ENCODE data around the gene UHRF2.

The UHRF2 gene

DNA sequence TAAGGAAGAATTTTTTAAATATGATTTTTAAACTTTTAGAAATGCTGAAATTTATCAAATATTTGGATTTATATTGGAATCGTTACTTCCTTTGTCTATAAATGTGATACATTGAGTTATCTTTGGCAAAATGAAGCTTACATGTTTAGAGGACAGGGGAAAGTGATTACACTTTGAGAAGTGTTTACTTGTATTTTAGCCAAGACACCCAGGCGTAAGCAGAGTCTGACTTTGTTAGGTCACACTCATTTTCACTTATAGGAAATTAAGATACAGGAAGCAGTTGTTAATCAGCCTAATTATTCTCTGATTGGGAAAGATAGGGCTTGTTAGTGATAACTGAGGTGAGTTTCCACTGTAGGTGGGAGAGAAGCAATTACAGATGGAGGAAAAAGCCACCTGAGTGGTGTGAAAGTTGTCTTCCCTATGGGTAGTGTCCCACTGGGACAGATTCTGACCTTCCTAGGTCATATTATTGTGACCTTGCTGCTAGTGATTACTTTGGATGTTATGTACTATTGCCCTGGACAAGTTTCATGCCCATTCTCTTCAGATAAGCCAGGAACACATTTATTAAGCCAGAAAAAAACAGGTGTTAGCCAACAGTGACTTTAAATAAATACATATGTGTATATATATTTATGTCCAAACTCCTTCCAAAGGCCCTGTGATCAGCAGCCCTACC is 88.7 kb downstream of the UHRF2 start:
- no peak overlapping the region for H3K4me3 ChIP-seq
- no peak for DNase-seq
- intact Hi-C loops (cut with DNase I; ENCODE audit: low total_unique reads), result no loop called here
- TF ChIP-seq, protein P1, sequence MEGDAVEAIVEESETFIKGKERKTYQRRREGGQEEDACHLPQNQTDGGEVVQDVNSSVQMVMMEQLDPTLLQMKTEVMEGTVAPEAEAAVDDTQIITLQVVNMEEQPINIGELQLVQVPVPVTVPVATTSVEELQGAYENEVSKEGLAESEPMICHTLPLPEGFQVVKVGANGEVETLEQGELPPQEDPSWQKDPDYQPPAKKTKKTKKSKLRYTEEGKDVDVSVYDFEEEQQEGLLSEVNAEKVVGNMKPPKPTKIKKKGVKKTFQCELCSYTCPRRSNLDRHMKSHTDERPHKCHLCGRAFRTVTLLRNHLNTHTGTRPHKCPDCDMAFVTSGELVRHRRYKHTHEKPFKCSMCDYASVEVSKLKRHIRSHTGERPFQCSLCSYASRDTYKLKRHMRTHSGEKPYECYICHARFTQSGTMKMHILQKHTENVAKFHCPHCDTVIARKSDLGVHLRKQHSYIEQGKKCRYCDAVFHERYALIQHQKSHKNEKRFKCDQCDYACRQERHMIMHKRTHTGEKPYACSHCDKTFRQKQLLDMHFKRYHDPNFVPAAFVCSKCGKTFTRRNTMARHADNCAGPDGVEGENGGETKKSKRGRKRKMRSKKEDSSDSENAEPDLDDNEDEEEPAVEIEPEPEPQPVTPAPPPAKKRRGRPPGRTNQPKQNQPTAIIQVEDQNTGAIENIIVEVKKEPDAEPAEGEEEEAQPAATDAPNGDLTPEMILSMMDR (IDR thresholded peaks at IDR 0.05), result no peak
- peaks cover 82 to 93% (median 88%) of the 10 kb centered on the region in 3 donors for H3K36me3 ChIP-seq
- no peak overlapping the region for H3K27ac ChIP-seq
- H3K27me3 ChIP-seq, result no peaks in the 10 kb centered on the region
- no peaks in the 10 kb centered on the region for H3K4me1 ChIP-seq
- H3K9me3 ChIP-seq, result no peaks in the 10 kb centered on the region

DNA sequence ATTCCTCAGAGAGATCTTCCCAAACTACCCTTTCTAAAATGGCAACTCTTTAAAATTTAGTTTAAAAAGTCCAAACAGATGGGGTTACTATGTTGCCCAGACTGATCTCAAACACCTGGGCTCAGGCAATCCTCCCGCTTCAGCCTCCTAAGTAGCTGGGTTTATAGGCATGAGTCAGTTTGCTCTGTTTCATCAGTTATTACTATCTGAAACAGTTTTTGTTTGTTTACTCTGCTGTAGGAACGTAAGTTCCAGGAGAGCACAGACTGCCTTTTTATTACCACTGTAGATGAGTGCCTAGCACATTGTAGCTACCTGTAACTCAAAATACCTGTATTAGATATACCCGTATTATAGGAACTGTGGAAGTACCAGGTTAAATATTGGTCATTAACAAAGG is 89.4 kb downstream of the UHRF2 start:
- intact Hi-C loops (cut with DNase I; ENCODE audit: low total_unique reads), result no loop called here
- DNase-seq, result no peak
- Histone ChIP-seq H3K27me3 (no peaks in the 10 kb centered on the region), H3K4me3 (no peak overlapping the region), H3K27ac (no peak overlapping the region), H3K4me1 (no peaks in the 10 kb centered on the region), H3K36me3 (peaks cover 81 to 93% (median 88%) of the 10 kb centered on the region in 3 donors), H3K9me3 (no peaks in the 10 kb centered on the region)
- TF ChIP-seq, protein P1 (IDR thresholded peaks at IDR 0.05), result no peak

DNA sequence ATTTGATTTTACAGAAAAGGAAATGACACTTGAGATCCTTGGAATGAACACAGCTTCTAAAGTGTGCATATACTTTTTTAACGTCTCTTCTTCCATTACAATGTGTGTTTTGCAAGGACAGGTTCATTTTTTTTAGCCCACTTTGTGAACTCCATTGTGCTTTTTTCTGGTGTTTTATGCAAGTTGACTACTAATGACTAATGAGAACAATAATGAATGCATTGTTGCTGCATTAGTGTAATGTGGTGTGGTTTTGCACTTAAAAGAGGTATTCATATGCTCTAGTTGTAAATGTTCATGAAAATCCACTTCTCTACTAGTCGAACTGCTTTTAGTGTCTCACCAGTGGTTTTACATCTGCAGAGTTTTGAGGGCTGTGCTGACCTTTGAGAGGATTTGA is 93.6 kb downstream of the UHRF2 start:
- H3K27me3 ChIP-seq, result no peaks in the 10 kb centered on the region
- H3K4me1 ChIP-seq, result no peaks in the 10 kb centered on the region
- peaks cover 50 to 70% (median 61%) of the 10 kb centered on the region in 3 donors for H3K36me3 ChIP-seq
- H3K27ac ChIP-seq, result no peak overlapping the region
- TF ChIP-seq, protein P1 (IDR thresholded peaks at IDR 0.05), result no peak
- no peak overlapping the region for H3K4me3 ChIP-seq
- no peak for DNase-seq
- H3K9me3 ChIP-seq, result no peaks in the 10 kb centered on the region
- intact Hi-C loops (cut with DNase I; ENCODE audit: low total_unique reads), result no loop called here

DNA sequence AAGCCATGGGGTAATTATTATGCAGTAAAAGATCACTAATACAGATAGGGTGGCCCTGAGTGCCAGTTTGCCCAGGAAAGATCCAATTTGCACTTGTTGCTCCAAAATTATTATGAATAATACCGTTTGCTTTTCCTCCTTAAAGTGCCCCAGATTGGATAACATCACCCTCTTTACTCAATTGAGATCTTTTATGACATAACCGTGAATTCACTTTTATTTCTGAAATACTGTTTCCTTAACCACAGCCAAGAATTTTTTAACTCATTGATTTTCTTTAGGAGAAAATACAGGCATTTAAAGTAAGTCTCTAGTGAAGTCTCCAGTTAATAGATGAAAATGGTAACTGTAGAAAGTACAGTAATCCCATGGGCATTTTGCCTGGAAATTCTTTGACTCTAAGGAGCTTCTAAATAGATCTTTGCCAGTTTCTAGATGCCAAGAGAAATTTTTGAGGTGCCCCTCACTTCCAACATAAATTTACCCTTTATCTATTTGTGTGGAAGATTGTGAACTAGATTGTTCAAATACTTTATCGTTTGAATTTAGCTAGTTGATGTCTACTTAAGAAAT is 99.2 kb downstream of the UHRF2 start:
- H3K4me3 ChIP-seq, result no peak overlapping the region
- H3K36me3 ChIP-seq, result peaks cover 7 to 18% (median 16%) of the 10 kb centered on the region in 3 donors
- H3K9me3 ChIP-seq, result no peaks in the 10 kb centered on the region
- no peak for DNase-seq
- H3K4me1 ChIP-seq, result peaks cover 0 to 4% (median 0%) of the 10 kb centered on the region in 4 donors
- no peak overlapping the region for H3K27ac ChIP-seq
- intact Hi-C loops (cut with DNase I; ENCODE audit: low total_unique reads), result no loop called here
- no peaks in the 10 kb centered on the region for H3K27me3 ChIP-seq
- TF ChIP-seq, protein P1 (IDR thresholded peaks at IDR 0.05), result no peak

DNA sequence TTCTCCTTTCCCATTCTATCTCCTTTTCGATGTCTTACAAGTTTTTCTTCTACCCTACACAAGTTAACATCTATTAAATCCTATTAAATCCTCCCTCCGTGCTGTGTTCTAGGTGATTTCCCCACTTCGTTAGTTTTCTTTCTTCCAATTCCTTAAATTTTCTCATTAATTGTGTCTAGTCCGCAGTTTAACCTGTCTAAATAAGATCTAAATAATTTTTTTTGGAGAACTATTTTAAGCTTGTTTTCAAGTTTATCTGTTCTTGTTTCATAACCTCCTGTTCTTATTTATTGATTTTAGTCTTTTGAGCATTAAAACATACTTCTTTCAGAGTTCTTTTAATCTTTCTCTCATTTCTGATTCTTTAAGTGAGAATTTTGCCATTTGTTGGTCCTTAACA is 109.3 kb downstream of the UHRF2 start:
- peaks cover 0 to 26% (median 25%) of the 10 kb centered on the region in 3 donors for H3K36me3 ChIP-seq
- no peaks in the 10 kb centered on the region for H3K27me3 ChIP-seq
- no peak overlapping the region for H3K4me3 ChIP-seq
- no peak overlapping the region for H3K27ac ChIP-seq
- TF ChIP-seq, protein P1 (IDR thresholded peaks at IDR 0.05), result no peak
- intact Hi-C loops (cut with DNase I; ENCODE audit: low total_unique reads), result no loop called here
- peaks cover 0 to 20% (median 7%) of the 10 kb centered on the region in 3 donors for H3K9me3 ChIP-seq
- no peak for DNase-seq
- peaks cover 0 to 9% (median 2%) of the 10 kb centered on the region in 4 donors for H3K4me1 ChIP-seq
